SK-N-SH (cell line): Measurements from ENCODE around the gene SLC6A11. TPM values are rescaled to one million over a fixed set of nuclear protein-coding genes. Genes with fewer than 3 reads are reported as not detected.

Experiments
- CTCF ChIA-PET: fragments of 300-600, 350-600 bp; formaldehyde crosslinking; extraction: SDS; loops from one replicate; lab custom pipeline; 2021; lab: Yijun Ruan, JAX
- POLR2A ChIA-PET: fragments of 350-600 bp; sonication (Branson Sonifier 250); formaldehyde crosslinking; extraction: SDS; loops from one replicate; lab custom pipeline; 2020; ENCODE audit warnings: antibody characterized with exemption, inconsistent platforms; lab: Yijun Ruan, JAX
- DNase-seq: peaks from one replicate; pipeline ENCODE4 v3.0.0; 2012
- H2AFZ ChIP-seq: fragments of 200-600 bp; sonication (generic); 2 replicates; pipeline ENCODE4 v1.8.1; 2016; ENCODE audit warnings: antibody characterized with exemption, mild to moderate bottlenecking, low read depth
- H3F3A ChIP-seq: fragments of 200-600 bp; sonication (generic); replicated peaks from 2 replicates; pipeline ENCODE3; 2016; ENCODE audit warnings: antibody characterized with exemption, mild to moderate bottlenecking; ENCODE audit not compliant: insufficient read depth
- H3K27ac ChIP-seq, 2 experiments: fragments of 200-500 bp in 1 of 2; fragments of 200-600 bp in 1 of 2; sonication (Bioruptor generic) in 1 of 2; sonication (generic), shearing (Covaris generic) in 1 of 2; 2 replicates each; pipeline versions ENCODE4 v1.5.1 to v1.6.1; 2014 to 2016; ENCODE audit warnings: low read depth in 2 of 2, inconsistent platforms in 1 of 2, low read length in 1 of 2, mild to moderate bottlenecking in 1 of 2, mixed read lengths in 1 of 2
- H3K27me3 ChIP-seq: fragments of 200-600 bp; sonication (generic), shearing (Covaris generic); 2 replicates; pipeline ENCODE4 v1.6.1; 2016; ENCODE audit warnings: mixed run types; ENCODE audit not compliant: insufficient read depth
- H3K36me3 ChIP-seq, 2 experiments: fragments of 200-500 bp in 1 of 2; fragments of 200-600 bp in 1 of 2; sonication (Bioruptor generic) in 1 of 2; sonication (generic) in 1 of 2; replicated peaks in 1 of 2; 2 replicates each; pipeline versions ENCODE3 to v1.5.1; 2014 to 2016; ENCODE audit warnings: low read length in 1 of 2, mild to moderate bottlenecking in 1 of 2; ENCODE audit not compliant: insufficient read depth in 2 of 2, control insufficient read depth in 1 of 2
- H3K4me1 ChIP-seq, 2 experiments: fragments of 200-500 bp in 1 of 2; fragments of 200-600 bp in 1 of 2; sonication (Bioruptor generic) in 1 of 2; sonication (generic), shearing (Covaris generic) in 1 of 2; 2 replicates each; pipeline versions ENCODE4 v1.5.1 to v1.6.1; 2014 to 2016; ENCODE audit warnings: low read depth in 1 of 2, low read length in 1 of 2, mixed run types in 1 of 2; ENCODE audit not compliant: insufficient read depth in 2 of 2, control insufficient read depth in 1 of 2
- H3K4me2 ChIP-seq: fragments of 200-600 bp; sonication (generic), shearing (Covaris generic); 2 replicates; pipeline ENCODE4 v1.6.1; 2017; ENCODE audit warnings: mixed run types
- H3K4me3 ChIP-seq, 2 experiments: fragments of 200-500 bp in 1 of 2; fragments of 200-600 bp in 1 of 2; sonication (Bioruptor generic) in 1 of 2; sonication (generic), shearing (Covaris generic) in 1 of 2; 2 replicates each; pipeline versions ENCODE4 v1.5.1 to v1.8.1; 2014 to 2016; ENCODE audit warnings: low read depth in 2 of 2, inconsistent platforms in 1 of 2, low read length in 1 of 2, mild to moderate bottlenecking in 1 of 2, mixed read lengths in 1 of 2, moderate library complexity in 1 of 2
- H3K79me2 ChIP-seq: fragments of 200-600 bp; sonication (generic); 2 replicates; pipeline ENCODE4 v1.8.1; 2017; ENCODE audit warnings: mild to moderate bottlenecking; ENCODE audit not compliant: insufficient read depth
- H3K9ac ChIP-seq: fragments of 200-600 bp; sonication (generic); 2 replicates; pipeline ENCODE4 v1.6.1; 2017; ENCODE audit warnings: mixed run types
- H3K9me2 ChIP-seq: fragments of 200-600 bp; sonication (generic); 2 replicates; pipeline ENCODE4 v1.6.1; 2017; ENCODE audit warnings: mixed run types
- H3K9me3 ChIP-seq: fragments of 200-600 bp; sonication (generic); 2 replicates; pipeline ENCODE4 v1.6.1; 2017; ENCODE audit warnings: mixed run types, mild to moderate bottlenecking, moderate library complexity
- H4K20me1 ChIP-seq: fragments of 200-600 bp; sonication (generic); 2 replicates; pipeline ENCODE4 v1.6.1; 2017; ENCODE audit warnings: mild to moderate bottlenecking, mixed run types; ENCODE audit not compliant: insufficient read depth
- CHD2 ChIP-seq: fragments of 150-350 bp; IDR thresholded peaks from 2 replicates; pipeline ENCODE4 v1.6.1; 2018; ENCODE audit warnings: low read length; ENCODE audit not compliant: partially characterized antibody
- CTCF ChIP-seq: fragments of 200-600 bp; sonication (generic); IDR thresholded peaks from 2 replicates; pipeline ENCODE4 v1.6.1; 2017; ENCODE audit warnings: antibody characterized with exemption, mild to moderate bottlenecking, moderate library complexity
- EP300 ChIP-seq, 2 experiments: IDR thresholded peaks; 2 replicates each; pipeline versions ENCODE4 v1.4.0 to v1.6.1; 2012; ENCODE audit warnings: borderline replicate concordance in 1 of 2, low read depth in 1 of 2, low read length in 1 of 2
- FOSL2 ChIP-seq: IDR thresholded peaks from 2 replicates; pipeline ENCODE4 v1.4.0; 2012; ENCODE audit warnings: low read depth, mild to moderate bottlenecking, moderate library complexity, borderline replicate concordance
- FOXM1 ChIP-seq: IDR thresholded peaks from 2 replicates; pipeline ENCODE4 v1.4.0; 2012; ENCODE audit warnings: low read depth, mild to moderate bottlenecking
- MAX ChIP-seq: IDR thresholded peaks from 2 replicates; pipeline ENCODE4 v1.4.0; 2012; ENCODE audit warnings: low read depth
- MEF2A ChIP-seq: IDR thresholded peaks from 2 replicates; pipeline ENCODE4 v1.4.0; 2012; ENCODE audit warnings: low read depth, borderline replicate concordance
- MXI1 ChIP-seq: IDR thresholded peaks from 2 replicates; pipeline ENCODE4 v1.6.1; 2012; ENCODE audit warnings: mild to moderate bottlenecking, low read depth, low read length, improper control_type of control experiment
- RCOR1 ChIP-seq: fragments of 150-350 bp; IDR thresholded peaks from 2 replicates; pipeline ENCODE4 v1.6.1; 2017; ENCODE audit warnings: antibody characterized with exemption, low read length
- SIN3A ChIP-seq: IDR thresholded peaks from 2 replicates; pipeline ENCODE4 v1.6.1; 2012; ENCODE audit warnings: low read depth, mild to moderate bottlenecking, low read length, moderate library complexity, borderline replicate concordance
- TCF12 ChIP-seq: IDR thresholded peaks from 2 replicates; pipeline ENCODE4 v1.4.0; 2012
- TEAD4 ChIP-seq: IDR thresholded peaks from 2 replicates; pipeline ENCODE4 v1.4.0; 2012; ENCODE audit warnings: mild to moderate bottlenecking, borderline replicate concordance; ENCODE audit not compliant: insufficient read depth
- USF2 ChIP-seq: fragments of 150-350 bp; IDR thresholded peaks from 2 replicates; pipeline ENCODE4 v1.6.1; 2017; ENCODE audit warnings: antibody characterized with exemption, low read length, low read depth, borderline replicate concordance
- YY1 ChIP-seq: IDR thresholded peaks from 2 replicates; pipeline ENCODE4 v1.4.0; 2012; ENCODE audit warnings: low read depth, mild to moderate bottlenecking
- WGBS: methylation state at CpG from one replicate; pipeline ENCODE4 v1.1.6; 2017; ENCODE audit warnings: low lambda C conversion rate; 5-methylcytosine and 5-hydroxymethylcytosine counted together
- polyA plus RNA-seq, 3 experiments: library from polyadenylated mRNA; depleted of rRNA; stranded (reverse); fragments of >200 nt; gene quantifications; 2 replicates each; pipeline ENCODE4 v1.2.3, GENCODE V29; 2012

Gene SLC6A11
- polyA plus RNA-seq, 1 of the 3 experiments (the other 2 are of a cell fraction): 0.03 TPM

GRCh38 chr3:10822708-10823515 lies 6.9 kb downstream of the SLC6A11 start:
- ChIA-PET CTCF (interaction anchor here (1.6 kb wide), 1 partner anchor 10 kb away, joined by 4 read pairs; no protein-coding TSS in a partner anchor), POLR2A (no interaction called here)
- WGBS: 35% methylated on average over 5 of the region's 5 CpGs
- H3K4me2 ChIP-seq: no peak overlapping the region
- no peak overlapping the region for H3K4me3 ChIP-seq
- no peak for DNase-seq
- H3K79me2 ChIP-seq: no peaks in the 10 kb centered on the region
- no peak for TF ChIP-seq CTCF
- no peak for TF ChIP-seq USF2
- no peak for TF ChIP-seq MEF2A
- no peaks in the 10 kb centered on the region for H4K20me1 ChIP-seq
- H3K9ac ChIP-seq: no peak overlapping the region
- no peaks in the 10 kb centered on the region for H3K4me1 ChIP-seq
- no peaks in the 10 kb centered on the region for H3K27me3 ChIP-seq
- no peak overlapping the region for H2AFZ ChIP-seq
- H3K9me3 ChIP-seq: no peaks in the 10 kb centered on the region
- no peaks in the 10 kb centered on the region for H3K9me2 ChIP-seq
- H3F3A ChIP-seq: no peaks in the 10 kb centered on the region
- H3K27ac ChIP-seq: no peak overlapping the region
- no peaks in the 10 kb centered on the region for H3K36me3 ChIP-seq

- H3K79me2 ChIP-seq: no peaks in the 10 kb centered on the region
- DNase-seq: no peak
- 45% methylated on average over 2 of the region's 2 CpGs for WGBS
- H4K20me1 ChIP-seq: no peaks in the 10 kb centered on the region
- TF ChIP-seq YY1 (no peak), CHD2 (no peak), TEAD4 (no peak), MAX (no peak), FOXM1 (no peak), FOSL2 (no peak), RCOR1 (no peak), TCF12 (no peak), SIN3A (no peak), EP300 (IDR thresholded peaks at IDR 0.05; ENCODE audit: borderline replicate concordance in 1 of 2, low read depth in 1 of 2, low read length in 1 of 2) (no peak), USF2 (no peak), MXI1 (no peak), CTCF (no peak)
- TF ChIP-seq, all 33 proteins: peak for 0
- POLR2A ChIA-PET: no interaction called here
- CTCF ChIA-PET: interaction anchor here (1.6 kb wide), 1 partner anchor 11 kb away, joined by 4 read pairs; no protein-coding TSS in a partner anchor
- Histone ChIP-seq H3K36me3 (no peaks in the 10 kb centered on the region), H3K9ac (no peak overlapping the region), H3K4me2 (no peak overlapping the region), H3K9me2 (no peaks in the 10 kb centered on the region), H3K9me3 (no peaks in the 10 kb centered on the region), H3K27ac (no peak overlapping the region), H3K4me1 (no peaks in the 10 kb centered on the region), H2AFZ (no peak overlapping the region), H3F3A (no peaks in the 10 kb centered on the region), H3K4me3 (no peak overlapping the region), H3K27me3 (no peaks in the 10 kb centered on the region)
Observed at GRCh38 chr3:10823516-10823818, 7.4 kb downstream of the SLC6A11 start.
